GM21360 (cell line): ENCODE results near the gene PAX7.

Source experiments
- ATAC-seq: cut with Tn5 transposase; IDR thresholded peaks from one replicate; pipeline ENCODE4 v1.9.1; 2021; ENCODE audit warnings: mild to moderate bottlenecking, moderate library complexity; ENCODE audit not compliant: unreplicated experiment

Gene PAX7

GRCh38 chr1:18787825-18788385 lies 157.3 kb downstream of the PAX7 start:
- ATAC-seq: no peak

- ATAC-seq: no peak
Observed at GRCh38 chr1:18789246-18789645, 158.6 kb downstream of the PAX7 start.

GRCh38 chr1:18792747-18793146 lies 162.1 kb downstream of the PAX7 start:
- no peak for ATAC-seq

GRCh38 chr1:18793164-18793563 lies 162.5 kb downstream of the PAX7 start:
- no peak for ATAC-seq

- no peak for ATAC-seq
Observed at GRCh38 chr1:18794051-18794450, 163.4 kb downstream of the PAX7 start.

GRCh38 chr1:18794561-18794960 lies 163.9 kb downstream of the PAX7 start:
- ATAC-seq: no peak

GRCh38 chr1:18795002-18795689 lies 164.5 kb downstream of the PAX7 start:
- ATAC-seq: no peak

- ATAC-seq: no peak
Observed at GRCh38 chr1:18796950-18797349, 166.3 kb downstream of the PAX7 start.
